ENCODE measurements around the gene ANKRD22. TPM values are rescaled to one million over a fixed set of nuclear protein-coding genes. Genes with fewer than 3 reads are reported as not detected.

ANKRD22 gene
- total RNA-seq, 4 donors from 2014 or later = 0.96 TPM; not detected in 3

DNA sequence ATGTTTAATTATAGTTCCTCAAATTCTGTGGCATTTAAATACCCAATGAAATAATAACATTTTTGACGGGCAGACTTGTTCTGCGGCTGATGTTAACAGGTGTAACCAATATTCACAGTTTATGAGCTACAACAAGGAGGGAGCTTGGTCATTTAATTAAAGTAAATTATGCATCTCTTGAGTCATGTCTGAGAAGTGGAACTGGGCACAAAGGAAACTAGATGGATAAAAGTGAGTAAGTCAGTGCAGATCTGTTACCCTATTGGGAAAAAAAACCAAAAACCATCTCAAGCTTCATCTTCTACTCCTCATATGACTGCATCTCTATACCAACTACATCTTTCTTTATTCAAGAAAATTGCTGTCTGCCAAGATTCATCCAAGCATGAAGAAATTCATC, 24.0 kb downstream of the ANKRD22 start:
- Histone ChIP-seq H3K27me3 (no peaks in the 10 kb centered on the region), H3K9me3 (no peaks in the 10 kb centered on the region), H3K4me1 (no peaks in the 10 kb centered on the region), H3K4me3 (no peak overlapping the region), H3K27ac (no peak overlapping the region), H3K36me3 (no peaks in the 10 kb centered on the region)
- 86 to 89% methylated on average over 2 of the region's 2 CpGs for WGBS, 2 donors (ENCODE audit: low coverage in 1 of 2)
- ATAC-seq = no peak
- TF ChIP-seq EP300 (IDR thresholded peaks at IDR 0.05) (no peak), POLR2A (IDR thresholded peaks at IDR 0.05) (no peak), POLR2AphosphoS5 (IDR thresholded peaks at IDR 0.05) (no peak)
- TF ChIP-seq, protein P1, sequence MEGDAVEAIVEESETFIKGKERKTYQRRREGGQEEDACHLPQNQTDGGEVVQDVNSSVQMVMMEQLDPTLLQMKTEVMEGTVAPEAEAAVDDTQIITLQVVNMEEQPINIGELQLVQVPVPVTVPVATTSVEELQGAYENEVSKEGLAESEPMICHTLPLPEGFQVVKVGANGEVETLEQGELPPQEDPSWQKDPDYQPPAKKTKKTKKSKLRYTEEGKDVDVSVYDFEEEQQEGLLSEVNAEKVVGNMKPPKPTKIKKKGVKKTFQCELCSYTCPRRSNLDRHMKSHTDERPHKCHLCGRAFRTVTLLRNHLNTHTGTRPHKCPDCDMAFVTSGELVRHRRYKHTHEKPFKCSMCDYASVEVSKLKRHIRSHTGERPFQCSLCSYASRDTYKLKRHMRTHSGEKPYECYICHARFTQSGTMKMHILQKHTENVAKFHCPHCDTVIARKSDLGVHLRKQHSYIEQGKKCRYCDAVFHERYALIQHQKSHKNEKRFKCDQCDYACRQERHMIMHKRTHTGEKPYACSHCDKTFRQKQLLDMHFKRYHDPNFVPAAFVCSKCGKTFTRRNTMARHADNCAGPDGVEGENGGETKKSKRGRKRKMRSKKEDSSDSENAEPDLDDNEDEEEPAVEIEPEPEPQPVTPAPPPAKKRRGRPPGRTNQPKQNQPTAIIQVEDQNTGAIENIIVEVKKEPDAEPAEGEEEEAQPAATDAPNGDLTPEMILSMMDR (IDR thresholded peaks at IDR 0.05) = no peak

DNA sequence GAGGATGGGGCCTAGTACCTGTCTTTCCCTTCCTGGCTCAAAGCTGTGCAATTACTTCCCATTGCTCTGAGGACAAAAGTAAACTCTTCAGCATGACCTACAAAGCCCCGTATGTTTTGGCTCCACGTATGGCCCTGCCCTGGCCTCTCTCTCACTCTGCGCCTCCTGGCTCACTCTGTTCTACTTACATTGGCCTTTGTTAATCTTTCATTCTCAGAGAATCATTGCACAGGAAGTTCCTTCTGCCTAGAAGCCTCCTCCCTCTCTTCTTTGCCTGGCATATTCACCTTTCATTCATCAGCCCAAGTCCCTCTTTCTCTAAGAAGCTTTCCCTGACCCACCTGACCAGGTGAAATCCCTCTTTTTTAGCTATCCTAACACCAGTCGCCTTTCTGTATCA, 25.3 kb downstream of the ANKRD22 start:
- TF ChIP-seq POLR2A (IDR thresholded peaks at IDR 0.05) (no peak), POLR2AphosphoS5 (IDR thresholded peaks at IDR 0.05) (no peak), EP300 (IDR thresholded peaks at IDR 0.05) (no peak)
- TF ChIP-seq, protein P1 (IDR thresholded peaks at IDR 0.05) = no peak
- H3K4me1 ChIP-seq = peaks cover 0 to 2% (median 0%) of the 10 kb centered on the region in 3 donors
- no peak overlapping the region for H3K27ac ChIP-seq
- no peak for ATAC-seq
- H3K27me3 ChIP-seq = no peaks in the 10 kb centered on the region
- no peak overlapping the region for H3K4me3 ChIP-seq
- no peaks in the 10 kb centered on the region for H3K9me3 ChIP-seq
- H3K36me3 ChIP-seq = no peaks in the 10 kb centered on the region
- 77 to 78% methylated on average over 4 of the region's 4 CpGs for WGBS, 2 donors (ENCODE audit: low coverage in 1 of 2)

DNA sequence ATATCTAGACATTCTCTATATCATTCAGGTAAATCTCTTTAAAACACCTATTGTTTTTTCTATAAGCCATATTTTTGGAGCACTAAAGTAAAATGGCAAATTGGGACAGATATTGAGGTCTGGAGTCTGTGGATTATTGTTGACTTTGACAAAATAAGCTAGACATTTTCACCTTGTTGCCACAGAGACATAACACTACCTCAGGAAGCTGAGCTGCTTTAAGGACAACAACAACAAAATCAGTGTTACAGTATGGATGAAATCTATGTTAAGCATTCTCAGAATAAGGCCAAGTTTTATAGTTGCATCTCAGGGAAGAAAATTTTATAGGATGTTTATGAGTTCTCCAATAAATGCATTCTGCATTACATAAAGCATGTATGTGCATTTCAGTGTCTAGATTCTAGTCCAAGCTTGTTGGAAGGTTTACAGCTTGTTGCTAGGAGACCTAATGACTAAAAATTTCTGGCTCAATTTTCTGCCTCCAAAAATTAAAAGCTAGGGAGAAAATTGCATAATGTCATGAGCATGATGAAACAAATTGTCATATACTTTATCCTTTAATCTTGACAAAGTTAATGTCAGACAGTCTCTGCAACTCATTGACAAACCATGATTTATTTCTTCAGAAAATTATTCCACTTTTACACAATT, 30.8 kb downstream of the ANKRD22 start:
- ATAC-seq = no peak

DNA sequence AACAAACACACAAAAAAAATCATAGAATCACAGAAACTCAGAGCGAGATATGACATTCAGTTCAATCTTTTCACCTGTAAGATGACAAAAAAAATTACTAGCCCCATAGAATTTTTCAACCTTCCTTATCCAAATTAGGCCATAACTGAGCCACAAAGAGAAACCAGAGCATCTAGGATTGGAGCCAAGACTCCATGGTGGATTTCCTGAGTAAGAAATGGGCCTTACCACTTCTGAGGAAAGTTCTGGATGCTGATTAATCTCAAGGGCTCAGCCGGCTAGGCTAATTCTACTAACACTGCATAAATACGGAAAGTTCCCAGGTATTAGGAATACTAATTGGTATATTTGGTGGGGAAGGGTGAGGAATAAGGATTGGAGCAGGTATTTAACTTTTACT, 32.4 kb downstream of the ANKRD22 start:
- 75 to 80% methylated on average over 3 of the region's 3 CpGs for WGBS, 2 donors (ENCODE audit: low coverage in 1 of 2)

More for the DNA sequence above, 30.8 kb downstream of the ANKRD22 start:
- Histone ChIP-seq H3K27me3 (no peaks in the 10 kb centered on the region), H3K9me3 (no peaks in the 10 kb centered on the region), H3K36me3 (no peaks in the 10 kb centered on the region), H3K4me1 (peaks cover 0 to 10% (median 0%) of the 10 kb centered on the region in 3 donors), H3K27ac (no peak overlapping the region), H3K4me3 (no peak overlapping the region)
- TF ChIP-seq POLR2A (IDR thresholded peaks at IDR 0.05) (no peak), POLR2AphosphoS5 (IDR thresholded peaks at IDR 0.05) (no peak), EP300 (IDR thresholded peaks at IDR 0.05) (no peak)
- TF ChIP-seq, protein P1 (IDR thresholded peaks at IDR 0.05) = no peak

More for the DNA sequence above, 32.4 kb downstream of the ANKRD22 start:
- no peak for ATAC-seq
- H3K27ac ChIP-seq = no peak overlapping the region
- H3K27me3 ChIP-seq = no peaks in the 10 kb centered on the region
- H3K4me3 ChIP-seq = no peak overlapping the region
- no peaks in the 10 kb centered on the region for H3K9me3 ChIP-seq
- peaks cover 0 to 10% (median 0%) of the 10 kb centered on the region in 3 donors for H3K4me1 ChIP-seq
- no peaks in the 10 kb centered on the region for H3K36me3 ChIP-seq
- TF ChIP-seq POLR2AphosphoS5 (IDR thresholded peaks at IDR 0.05) (no peak), POLR2A (IDR thresholded peaks at IDR 0.05) (no peak), EP300 (IDR thresholded peaks at IDR 0.05) (no peak)
- TF ChIP-seq, protein P1 (IDR thresholded peaks at IDR 0.05) = no peak

Measured in gastroesophageal sphincter (tissue), 4 donors.